Activated CD8-positive, alpha-beta memory T cell treated with anti-CD3 and anti-CD28 coated beads, Interleukin-2, amount 50 U/mL, for 1 hour (primary cell): ENCODE results near the gene NPR1.
"Not testable (repeated sequence)": the region's sequence is repeated elsewhere in the genome, so short reads cannot be mapped to it uniquely, and the experiment has no call there.

Experiments used
- DNase-seq: peaks from one replicate; pipeline ENCODE4 v3.0.0-alpha.2; 2020; ENCODE audit errors: extremely low read depth

The NPR1 gene

GRCh38 chr1:153678519-153679336, at the start of gene NPR1:
TSS of gene NPR1 (plus strand) at chr1:153678688. CDS start at chr1:153679109, 421 bp downstream.
- DNase-seq = no peak

- no peak for DNase-seq
These were observed 49.2 kb upstream of the NPR1 start for GRCh38 chr1:153629343-153629665.

- DNase-seq = no peak
These were observed 48.5 kb upstream of the NPR1 start for GRCh38 chr1:153629971-153630370.

- DNase-seq = no peak
These were observed 48.1 kb upstream of the NPR1 start for GRCh38 chr1:153630384-153630783.

GRCh38 chr1:153631047-153632022, 47.2 kb upstream of the NPR1 start:
- no peak for DNase-seq

GRCh38 chr1:153633161-153633753, 45.2 kb upstream of the NPR1 start:
- no peak for DNase-seq

- DNase-seq = peak; percentile 89
These were observed 44.5 kb upstream of the NPR1 start, which contains the start of gene CHTOP for GRCh38 chr1:153633754-153634665. TSS of gene CHTOP (plus strand) at chr1:153634066. CDS start at chr1:153636589, 2,523 bp downstream.

GRCh38 chr1:153635872-153636271, 42.6 kb upstream of the NPR1 start:
- no peak for DNase-seq

GRCh38 chr1:153636312-153636711, 42.2 kb upstream of the NPR1 start:
- no peak for DNase-seq

- DNase-seq = no peak
These were observed 40.2 kb upstream of the NPR1 start for GRCh38 chr1:153638261-153638660.

GRCh38 chr1:153639280-153639679, 39.2 kb upstream of the NPR1 start:
- DNase-seq = no peak

- not testable (repeated sequence) for DNase-seq
These were observed 38.3 kb upstream of the NPR1 start for GRCh38 chr1:153640213-153640612.

GRCh38 chr1:153640861-153641260, 37.6 kb upstream of the NPR1 start:
- no peak for DNase-seq

GRCh38 chr1:153642161-153642560, 36.3 kb upstream of the NPR1 start:
- DNase-seq = no peak

- DNase-seq = no peak
These were observed 35.4 kb upstream of the NPR1 start for GRCh38 chr1:153643100-153643499.

GRCh38 chr1:153643816-153644215, 34.7 kb upstream of the NPR1 start:
- no peak for DNase-seq

GRCh38 chr1:153646672-153647345, 31.7 kb upstream of the NPR1 start:
- DNase-seq = no peak

- DNase-seq = no peak
These were observed 31.2 kb upstream of the NPR1 start for GRCh38 chr1:153647346-153647714.

GRCh38 chr1:153648000-153648643, 30.4 kb upstream of the NPR1 start:
- DNase-seq = no peak
